K562 (cell line): ENCODE data around the gene GGT5. TPM values are rescaled to one million over a fixed set of nuclear protein-coding genes. Genes with fewer than 3 reads are reported as not detected.

Experiments used
- ATAC-seq: fragments of 200-7000 bp; cut with Tn5 transposase; 3 replicates; pipeline ENCODE4 v1.9.1; 2020; ENCODE audit warnings: moderate library complexity
- BruUV-seq: library from RNA; stranded (reverse); fragments of 400-500 nt; replicated peaks from 2 replicates; lab custom pipeline; 2021; lab: Mats Ljungman, UMichigan
- CTCF ChIA-PET: fragments of 300-600 bp; formaldehyde crosslinking; extraction: SDS; loops from one replicate; lab custom pipeline; 2021; ENCODE audit warnings: low intra/inter-chr PET ratio; lab: Yijun Ruan, JAX
- POLR2A ChIA-PET: fragments of 300-600, 350-650 bp; sonication (Branson Sonifier 250); formaldehyde crosslinking; extraction: SDS; loops from one replicate; lab custom pipeline; 2021; ENCODE audit warnings: antibody characterized with exemption, inconsistent platforms; lab: Yijun Ruan, JAX
- DNase-seq, 4 experiments: peaks; one replicate each; pipeline versions ENCODE4 v3.0.0 to v3.0.0-alpha.2; 2011 to 2018; ENCODE audit warnings: low spot score in 3 of 4, mixed read lengths in 3 of 4; ENCODE audit errors: extremely low read depth in 1 of 4
- FAIRE-seq: peaks from 2 replicates; lab custom pipeline; 2011; peaks lifted over from hg19 to GRCh38; lab: Jason Lieb, UNC
- H2AFZ ChIP-seq: 2 replicates; pipeline ENCODE4 v1.6.0; 2011; ENCODE audit warnings: low read depth, low read length, control low read depth, inconsistent platforms
- H3K27ac ChIP-seq: fragments of 200-600 bp; 3 replicates; pipeline ENCODE4 v1.8.0; 2011; ENCODE audit warnings: low read depth, mild to moderate bottlenecking, control low read depth, inconsistent platforms, low read length, moderate library complexity, mixed read lengths; ENCODE audit errors: extremely low read depth
- H3K27me3 ChIP-seq, 2 experiments: fragments of 300-600 bp in 1 of 2; 2 replicates in 1 of 2; 3 replicates in 1 of 2; pipeline versions ENCODE4 v1.6.0 to v1.8.0; 2011; ENCODE audit warnings: inconsistent platforms in 2 of 2, low read length in 2 of 2, mild to moderate bottlenecking in 1 of 2, mixed read lengths in 1 of 2, moderate library complexity in 1 of 2; ENCODE audit not compliant: control insufficient read depth in 2 of 2, insufficient read depth in 2 of 2
- H3K36me3 ChIP-seq: fragments of 300-600 bp; 3 replicates; pipeline ENCODE4 v1.8.0; 2011; ENCODE audit warnings: mild to moderate bottlenecking, low read length, inconsistent platforms; ENCODE audit not compliant: control insufficient read depth, insufficient read depth
- H3K4me1 ChIP-seq, 2 experiments: fragments of 200-600 bp in 1 of 2; replicated peaks in 1 of 2; 2 replicates in 1 of 2; 3 replicates in 1 of 2; pipeline versions ENCODE4 v1.5.1 to v1.8.0; 2011; ENCODE audit warnings: inconsistent platforms in 2 of 2, low read length in 2 of 2, mild to moderate bottlenecking in 1 of 2, mixed read lengths in 1 of 2, moderate library complexity in 1 of 2; ENCODE audit not compliant: control insufficient read depth in 2 of 2, insufficient read depth in 2 of 2
- H3K4me2 ChIP-seq: 2 replicates; pipeline ENCODE4 v1.6.1; 2011; ENCODE audit warnings: low read length, control low read depth, inconsistent platforms, mixed read lengths; ENCODE audit not compliant: insufficient read depth
- H3K4me3 ChIP-seq: fragments of 200-600 bp; sonication (generic), shearing (Covaris generic); 2 replicates; pipeline ENCODE4 v1.5.1; 2016; ENCODE audit warnings: control low read depth, inconsistent platforms
- H3K79me2 ChIP-seq: fragments of 200-600 bp; 3 replicates; pipeline ENCODE4 v1.8.0; 2011; ENCODE audit warnings: low read length, inconsistent platforms; ENCODE audit not compliant: control insufficient read depth, insufficient read depth
- H3K9ac ChIP-seq, 2 experiments: 2 replicates each; pipeline versions ENCODE4 v1.6.0 to v1.6.1; 2011; ENCODE audit warnings: low read depth in 2 of 2, low read length in 2 of 2, control low read depth in 1 of 2, inconsistent platforms in 1 of 2, mild to moderate bottlenecking in 1 of 2, mixed read lengths in 1 of 2; ENCODE audit not compliant: insufficient read depth in 1 of 2
- H3K9me1 ChIP-seq: one replicate; pipeline ENCODE4 v1.6.0; 2011; ENCODE audit warnings: inconsistent platforms, mild to moderate bottlenecking, low read length, moderate library complexity; ENCODE audit not compliant: control insufficient read depth, insufficient read depth
- H3K9me3 ChIP-seq: replicated peaks from 2 replicates; pipeline ENCODE4 v1.5.1; 2011; ENCODE audit warnings: low read depth, low read length, inconsistent platforms; ENCODE audit not compliant: control insufficient read depth, insufficient read depth
- H4K20me1 ChIP-seq: replicated peaks from 2 replicates; pipeline ENCODE4 v1.6.1; 2011; ENCODE audit warnings: low read length, inconsistent platforms, mixed read lengths; ENCODE audit not compliant: control insufficient read depth, insufficient read depth
- CBFB ChIP-seq: sonication (generic); formaldehyde crosslinking; IDR thresholded peaks from 2 replicates; pipeline ENCODE4 v1.4.0; 2020; ENCODE audit warnings: mild to moderate bottlenecking, missing genetic modification reagents
- HDAC1 ChIP-seq, 2 experiments: fragments of 450-650 bp; IDR thresholded peaks; 2 replicates each; pipeline ENCODE4 v1.6.1; 2016 to 2017; ENCODE audit warnings: inconsistent platforms in 1 of 2, mild to moderate bottlenecking in 1 of 2, moderate library complexity in 1 of 2
- HMGN3 ChIP-seq: IDR thresholded peaks from 2 replicates; pipeline ENCODE4 v1.6.1; 2011; ENCODE audit warnings: borderline replicate concordance, low read depth, mild to moderate bottlenecking, mixed read lengths, low read length; ENCODE audit not compliant: insufficient read length; ENCODE audit errors: extremely low read depth
- SUPT5H ChIP-seq: fragments of 450-650 bp; IDR thresholded peaks from 2 replicates; pipeline ENCODE4 v1.6.1; 2016
- TCF3 ChIP-seq: sonication (generic); formaldehyde crosslinking; IDR thresholded peaks from 2 replicates; pipeline ENCODE4 v1.4.0; 2020; ENCODE audit warnings: mild to moderate bottlenecking, missing genetic modification reagents
- ZNF133 ChIP-seq: fragments of 250-450 bp; sonication (Bioruptor Pico); IDR thresholded peaks from 2 replicates; pipeline ENCODE4 v1.4.0; 2020; ENCODE audit warnings: mild to moderate bottlenecking
- WGBS: fragments of 100-300 bp; shearing (Covaris generic); methylation state at CpG from one replicate; pipeline ENCODE4 v1.1.6; 2016; ENCODE audit warnings: low coverage, mixed read lengths; ENCODE audit not compliant: insufficient coverage; ENCODE audit errors: missing lambda C conversion rate; 5-methylcytosine and 5-hydroxymethylcytosine counted together
- in situ Hi-C: fragments of 300-500 bp; cut with MboI; formaldehyde crosslinking; loops from 4 replicates; pipeline ENCODE4 v1.15.0; 2018; ENCODE audit warnings: inconsistent platforms, mixed read lengths
- intact Hi-C: fragments of 100-400 bp; cut with micrococcal nuclease; formaldehyde crosslinking; loops from 2 replicates; pipeline ENCODE4 v1.14.2; 2022
- polyA plus RNA-seq, 8 experiments: library from polyadenylated mRNA; depleted of rRNA in 4 of 8; stranded (reverse) in 5 of 8; unstranded in 3 of 8; fragments of >200 nt; fragmentation: Nextera tagmentation in 2 of 8; fragmentation: Illumina TruSeq in 1 of 8; extraction: Ambion mirVana in 2 of 8; extraction: Trizol in 1 of 8; gene quantifications; 2 replicates each; pipeline versions ENCODE4 v1.2.1 to v1.2.3, GENCODE V29; 2011 to 2014; ENCODE audit warnings: inconsistent platforms in 1 of 8, missing spikeins in 1 of 8
- total RNA-seq, 7 experiments: library from RNA; depleted of rRNA in 6 of 7; stranded (reverse); fragments of >200 nt in 6 of 7; fragmentation: Illumina TruSeq in 2 of 7; extraction: Trizol in 2 of 7; gene quantifications; 2 replicates each; pipeline versions ENCODE4 v1.2.1 to v1.2.3, GENCODE V29; 2011 to 2021; ENCODE audit warnings: low replicate concordance in 1 of 7
- TF ChIP-seq, protein P1 (sequence below): fragments of 450-650 bp; formaldehyde crosslinking; IDR thresholded peaks from 2 replicates; pipeline ENCODE4 v1.4.0; 2020; ENCODE audit warnings: mild to moderate bottlenecking, mixed read lengths
- TF ChIP-seq, protein P2 (sequence below): fragments of 250-450 bp; sonication (Bioruptor Pico); IDR thresholded peaks from 2 replicates; pipeline ENCODE4 v1.4.0; 2020; ENCODE audit warnings: mild to moderate bottlenecking, moderate library complexity, borderline replicate concordance

GGT5 gene
- total and polyA plus RNA-seq, 9 of the 15 experiments (the other 6 are each of a cell fraction or from before 2014, with no cell fraction given), result 0.07 to 0.69 (median 0.18) TPM; not detected in 4

DNA sequence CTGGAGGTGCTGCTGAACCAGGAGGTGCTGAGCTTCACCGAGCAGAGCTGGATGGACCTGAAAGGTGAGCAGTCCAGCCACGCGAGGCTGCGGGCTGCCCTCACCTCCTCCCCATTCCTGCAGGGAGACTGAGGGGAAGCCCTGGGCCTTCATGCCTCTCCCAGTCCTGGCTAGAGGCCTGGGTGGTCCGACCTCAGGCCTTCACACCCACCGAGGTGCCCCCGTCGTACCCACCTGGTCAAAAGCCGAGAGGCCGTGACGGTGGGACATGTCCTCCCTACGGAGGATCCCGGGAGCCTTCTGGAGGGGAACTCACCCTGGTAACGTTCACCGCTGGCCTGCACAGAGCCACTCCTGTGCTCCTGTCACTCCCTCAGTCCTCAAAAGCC is 58.5 kb downstream of the GGT5 start:
- no peak for TF ChIP-seq HMGN3
- in situ Hi-C loops, result no loop called here
- H2AFZ ChIP-seq, result no peak overlapping the region
- no peak for ATAC-seq
- no peaks in the 10 kb centered on the region for H3K79me2 ChIP-seq
- FAIRE-seq, result no peak
- ChIA-PET POLR2A (interaction anchor here (0.6 kb wide), 1 partner anchor 22 kb away, joined by 3 read pairs; no protein-coding TSS in a partner anchor), CTCF (no interaction called here)
- H3K4me3 ChIP-seq, result no peak overlapping the region
- H3K27me3 ChIP-seq, result peaks cover 2 to 21% of the 10 kb centered on the region in 2 experiments; a peak in 2 of 5 replicates
- intact Hi-C loops, result loop anchor here (10.0 kb wide), 2 partner anchors 232 to 338 kb away; no protein-coding TSS in a partner anchor
- 2% methylated on average over 9 of the region's 15 CpGs for WGBS
- H3K9me3 ChIP-seq, result no peaks in the 10 kb centered on the region
- H3K4me2 ChIP-seq, result no peak overlapping the region
- H3K27ac ChIP-seq, result no peak overlapping the region
- no peak overlapping the region; a peak in 1 of 4 replicates for H3K9ac ChIP-seq
- H4K20me1 ChIP-seq, result 0 out of 2 replicates have a peak, but pooled peaks cover 6% of the 10 kb centered on the region
- no TSS peak for BruUV-seq
- H3K9me1 ChIP-seq, result peaks cover 2% of the 10 kb centered on the region
- peaks cover 0 to 36% of the 10 kb centered on the region in 2 experiments; a peak in 2 of 5 replicates for H3K4me1 ChIP-seq
- H3K36me3 ChIP-seq, result no peaks in the 10 kb centered on the region
- no peak for DNase-seq

DNA sequence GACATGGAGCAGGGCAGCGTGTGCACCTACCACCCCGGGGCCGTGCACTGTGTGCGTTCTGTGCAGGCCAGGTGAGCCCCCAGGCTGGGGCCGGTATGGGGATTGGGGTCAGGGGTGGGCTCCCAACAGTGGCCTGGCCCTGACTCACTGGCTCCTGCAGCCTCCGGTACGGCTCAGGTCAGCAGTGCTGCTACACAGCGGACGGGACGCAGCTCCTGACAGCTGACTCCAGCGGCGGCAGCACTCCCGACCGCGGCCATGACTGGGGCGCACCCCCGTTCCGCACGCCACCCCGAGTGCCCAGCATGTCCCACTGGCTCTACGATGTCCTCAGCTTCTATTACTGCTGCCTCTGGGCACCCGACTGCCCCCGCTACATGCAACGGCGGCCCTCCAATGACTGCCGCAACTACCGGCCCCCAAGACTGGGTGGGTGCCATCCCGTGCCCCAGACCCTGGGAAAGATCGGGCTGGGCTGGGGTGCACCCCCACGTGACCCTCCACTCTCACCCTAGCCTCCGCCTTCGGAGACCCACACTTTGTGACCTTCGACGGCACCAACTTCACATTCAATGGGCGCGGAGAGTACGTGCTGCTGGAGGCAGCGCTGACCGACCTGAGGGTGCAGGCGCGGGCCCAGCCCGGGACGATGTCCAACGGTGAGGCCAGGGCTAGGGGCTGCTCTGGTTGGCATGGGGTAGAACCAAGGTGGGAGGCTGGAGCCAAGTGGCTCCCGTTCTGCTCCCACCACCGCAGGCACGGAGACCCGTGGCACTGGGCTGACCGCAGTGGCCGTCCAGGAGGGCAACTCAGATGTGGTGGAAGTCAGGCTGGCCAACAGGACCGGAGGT is 59.2 kb downstream of the GGT5 start:
- in situ Hi-C loops, result no loop called here
- H3K4me3 ChIP-seq, result no peak overlapping the region
- 22% methylated on average over 20 of the region's 51 CpGs for WGBS
- FAIRE-seq (no peak), ATAC-seq (no peak), DNase-seq (no peak)
- peaks cover 0 to 42% of the 10 kb centered on the region in 2 experiments; a peak in 2 of 5 replicates for H3K4me1 ChIP-seq
- H3K27ac ChIP-seq, result no peak overlapping the region
- H2AFZ ChIP-seq, result no peak overlapping the region
- no TSS peak for BruUV-seq
- intact Hi-C loops, result loop anchor here (10.0 kb wide), 2 partner anchors 231 to 339 kb away; no protein-coding TSS in a partner anchor
- no peaks in the 10 kb centered on the region for H3K79me2 ChIP-seq
- H3K9me3 ChIP-seq, result no peaks in the 10 kb centered on the region
- ChIA-PET POLR2A (interaction anchor here (0.6 kb wide), 1 partner anchor 21 kb away, joined by 3 read pairs; no protein-coding TSS in a partner anchor), CTCF (no interaction called here)
- H3K4me2 ChIP-seq, result no peak overlapping the region
- 0 out of 2 replicates have a peak, but pooled peaks cover 6% of the 10 kb centered on the region for H4K20me1 ChIP-seq
- H3K27me3 ChIP-seq, result peaks cover 2 to 21% of the 10 kb centered on the region in 2 experiments; a peak in 2 of 5 replicates
- H3K9ac ChIP-seq, result no peak overlapping the region
- H3K36me3 ChIP-seq, result no peaks in the 10 kb centered on the region
- H3K9me1 ChIP-seq, result peaks cover 2% of the 10 kb centered on the region
- TF ChIP-seq CBFB (CRISPR knock-in tag) (no peak), TCF3 (CRISPR knock-in tag) (no peak), HDAC1 (IDR thresholded peaks at IDR 0.05) (no peak), SUPT5H (no peak), ZNF133 (CRISPR knock-in tag) (no peak)
- TF ChIP-seq, protein P1, sequence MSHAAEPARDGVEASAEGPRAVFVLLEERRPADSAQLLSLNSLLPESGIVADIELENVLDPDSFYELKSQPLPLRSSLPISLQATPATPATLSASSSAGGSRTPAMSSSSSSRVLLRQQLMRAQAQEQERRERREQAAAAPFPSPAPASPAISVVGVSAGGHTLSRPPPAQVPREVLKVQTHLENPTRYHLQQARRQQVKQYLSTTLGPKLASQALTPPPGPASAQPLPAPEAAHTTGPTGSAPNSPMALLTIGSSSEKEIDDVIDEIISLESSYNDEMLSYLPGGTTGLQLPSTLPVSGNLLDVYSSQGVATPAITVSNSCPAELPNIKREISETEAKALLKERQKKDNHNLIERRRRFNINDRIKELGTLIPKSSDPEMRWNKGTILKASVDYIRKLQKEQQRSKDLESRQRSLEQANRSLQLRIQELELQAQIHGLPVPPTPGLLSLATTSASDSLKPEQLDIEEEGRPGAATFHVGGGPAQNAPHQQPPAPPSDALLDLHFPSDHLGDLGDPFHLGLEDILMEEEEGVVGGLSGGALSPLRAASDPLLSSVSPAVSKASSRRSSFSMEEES, result no peak
- TF ChIP-seq, protein P2, sequence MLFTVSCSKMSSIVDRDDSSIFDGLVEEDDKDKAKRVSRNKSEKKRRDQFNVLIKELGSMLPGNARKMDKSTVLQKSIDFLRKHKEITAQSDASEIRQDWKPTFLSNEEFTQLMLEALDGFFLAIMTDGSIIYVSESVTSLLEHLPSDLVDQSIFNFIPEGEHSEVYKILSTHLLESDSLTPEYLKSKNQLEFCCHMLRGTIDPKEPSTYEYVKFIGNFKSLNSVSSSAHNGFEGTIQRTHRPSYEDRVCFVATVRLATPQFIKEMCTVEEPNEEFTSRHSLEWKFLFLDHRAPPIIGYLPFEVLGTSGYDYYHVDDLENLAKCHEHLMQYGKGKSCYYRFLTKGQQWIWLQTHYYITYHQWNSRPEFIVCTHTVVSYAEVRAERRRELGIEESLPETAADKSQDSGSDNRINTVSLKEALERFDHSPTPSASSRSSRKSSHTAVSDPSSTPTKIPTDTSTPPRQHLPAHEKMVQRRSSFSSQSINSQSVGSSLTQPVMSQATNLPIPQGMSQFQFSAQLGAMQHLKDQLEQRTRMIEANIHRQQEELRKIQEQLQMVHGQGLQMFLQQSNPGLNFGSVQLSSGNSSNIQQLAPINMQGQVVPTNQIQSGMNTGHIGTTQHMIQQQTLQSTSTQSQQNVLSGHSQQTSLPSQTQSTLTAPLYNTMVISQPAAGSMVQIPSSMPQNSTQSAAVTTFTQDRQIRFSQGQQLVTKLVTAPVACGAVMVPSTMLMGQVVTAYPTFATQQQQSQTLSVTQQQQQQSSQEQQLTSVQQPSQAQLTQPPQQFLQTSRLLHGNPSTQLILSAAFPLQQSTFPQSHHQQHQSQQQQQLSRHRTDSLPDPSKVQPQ (CRISPR knock-in tag), result no peak
